Activated naive CD8-positive, alpha-beta T cell treated with anti-CD3 and anti-CD28 coated beads, Interleukin-2, amount 50 U/mL, for 24 hours (primary cell): ENCODE results near the gene SELENOT.

Source experiments
- ATAC-seq: fragments of 150-1000 bp; cut with Tn5 transposase; one replicate; pipeline ENCODE4 v1.10.0; 2021
- DNase-seq: peaks from one replicate; pipeline ENCODE4 v3.0.0; 2021
- H3K27ac Mint-ChIP-seq: one replicate; pipeline ENCODE4 v1.8.0; 2021; ENCODE audit warnings: mild to moderate bottlenecking, mixed read lengths
- H3K27me3 Mint-ChIP-seq: one replicate; pipeline ENCODE4 v1.8.0; 2021; ENCODE audit warnings: mixed read lengths
- H3K36me3 Mint-ChIP-seq: one replicate; pipeline ENCODE4 v1.8.0; 2021; ENCODE audit warnings: low read depth, mixed read lengths
- H3K4me1 Mint-ChIP-seq: one replicate; pipeline ENCODE4 v1.8.0; 2021; ENCODE audit warnings: mixed read lengths
- H3K4me3 Mint-ChIP-seq: one replicate; pipeline ENCODE4 v1.8.0; 2021; ENCODE audit warnings: mild to moderate bottlenecking, moderate library complexity, mixed read lengths
- H3K9me3 Mint-ChIP-seq: one replicate; pipeline ENCODE4 v1.8.0; 2021; ENCODE audit warnings: mixed read lengths

Gene SELENOT

GRCh38 chr3:150663461-150663860, 60.3 kb downstream of the SELENOT start:
- no peak for ATAC-seq
- H3K4me3 Mint-ChIP-seq, result no peak overlapping the region
- no peaks in the 10 kb centered on the region for H3K36me3 Mint-ChIP-seq
- peaks cover 10% of the 10 kb centered on the region for H3K27me3 Mint-ChIP-seq
- no peak for DNase-seq
- H3K27ac Mint-ChIP-seq, result no peak overlapping the region
- H3K9me3 Mint-ChIP-seq, result no peaks in the 10 kb centered on the region
- H3K4me1 Mint-ChIP-seq, result peaks cover 14% of the 10 kb centered on the region

GRCh38 chr3:150666167-150666566, 63.0 kb downstream of the SELENOT start:
- H3K9me3 Mint-ChIP-seq, result no peaks in the 10 kb centered on the region
- peaks cover 7% of the 10 kb centered on the region for H3K27me3 Mint-ChIP-seq
- ATAC-seq (peak; percentile 66), DNase-seq (peak; percentile 4)
- no peak overlapping the region for H3K27ac Mint-ChIP-seq
- H3K4me3 Mint-ChIP-seq, result no peak overlapping the region
- H3K36me3 Mint-ChIP-seq, result no peaks in the 10 kb centered on the region
- H3K4me1 Mint-ChIP-seq, result peaks cover 14% of the 10 kb centered on the region

- no peak for ATAC-seq
- peaks cover 6% of the 10 kb centered on the region for H3K27me3 Mint-ChIP-seq
- H3K4me1 Mint-ChIP-seq, result peaks cover 5% of the 10 kb centered on the region
- H3K4me3 Mint-ChIP-seq, result no peak overlapping the region
- peaks cover 12% of the 10 kb centered on the region for H3K9me3 Mint-ChIP-seq
- no peak for DNase-seq
- peaks cover 10% of the 10 kb centered on the region for H3K36me3 Mint-ChIP-seq
- no peak overlapping the region for H3K27ac Mint-ChIP-seq
Measured at GRCh38 chr3:150673966-150674365, 70.8 kb downstream of the SELENOT start.

GRCh38 chr3:150675587-150675986, 72.5 kb downstream of the SELENOT start:
- no peak for DNase-seq
- Mint-ChIP-seq H3K4me1 (peaks cover 10% of the 10 kb centered on the region), H3K27ac (peak overlapping the region; percentile 16), H3K9me3 (peaks cover 12% of the 10 kb centered on the region), H3K4me3 (no peak overlapping the region), H3K36me3 (peaks cover 10% of the 10 kb centered on the region), H3K27me3 (peaks cover 6% of the 10 kb centered on the region)
- ATAC-seq, result no peak
